LoVo (cell line): ENCODE data around the gene IRAK3.

Experiments
- DNase-seq: peaks from one replicate; pipeline ENCODE4 v3.0.0-alpha.2; 2016; ENCODE audit warnings: low spot score

Gene IRAK3

GRCh38 chr12:66188584-66189485, at the start of gene IRAK3:
Gene IRAK3 (plus strand): TSS chr12:66189214. CDS start chr12:66189300, 86 bp downstream.
- DNase-seq = no peak

DNA sequence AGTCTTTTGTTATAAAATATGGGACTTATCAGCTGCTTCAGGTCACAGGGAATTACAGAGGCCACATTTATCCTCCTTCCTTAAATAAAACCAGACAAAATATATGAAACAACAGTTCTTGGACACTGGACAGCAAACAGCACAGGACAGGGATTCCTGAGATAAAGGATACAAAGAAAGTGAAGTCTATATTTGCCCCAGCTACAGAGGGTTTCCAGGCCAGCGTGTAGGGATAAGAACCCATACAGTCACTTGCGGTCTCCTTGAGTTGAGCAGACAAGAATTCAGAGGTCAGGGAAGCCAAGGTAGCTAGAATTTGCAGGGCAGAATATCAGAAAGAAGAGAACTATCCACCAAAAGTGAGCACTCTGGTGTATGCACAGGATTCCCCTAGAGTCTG, 49.7 kb upstream of the IRAK3 start:
- no peak for DNase-seq

GRCh38 chr12:66140731-66141130, 48.3 kb upstream of the IRAK3 start:
- DNase-seq = no peak

DNA sequence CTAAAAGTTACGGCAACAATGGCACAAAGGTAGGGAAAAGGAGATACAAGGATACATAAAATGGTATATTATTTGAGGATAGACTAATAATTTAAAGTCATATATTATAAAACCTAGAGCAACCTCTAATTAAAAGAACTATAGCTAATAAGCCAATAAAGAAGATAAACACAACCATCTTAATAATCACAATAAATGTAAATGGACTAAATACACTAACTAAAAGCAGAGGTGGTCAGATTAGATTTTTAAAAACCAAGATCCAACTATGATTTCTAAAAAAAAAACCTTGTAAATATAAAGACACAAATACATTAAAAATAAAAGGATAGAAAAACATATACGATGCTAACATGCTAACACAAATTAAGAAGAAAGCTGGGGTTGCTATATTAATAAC, 47.7 kb upstream of the IRAK3 start:
- DNase-seq = no peak

- no peak for DNase-seq
These were observed 46.2 kb upstream of the IRAK3 start for GRCh38 chr12:66142826-66143225.

- no peak for DNase-seq
These were observed 45.1 kb upstream of the IRAK3 start for GRCh38 chr12:66143868-66144267.

DNA sequence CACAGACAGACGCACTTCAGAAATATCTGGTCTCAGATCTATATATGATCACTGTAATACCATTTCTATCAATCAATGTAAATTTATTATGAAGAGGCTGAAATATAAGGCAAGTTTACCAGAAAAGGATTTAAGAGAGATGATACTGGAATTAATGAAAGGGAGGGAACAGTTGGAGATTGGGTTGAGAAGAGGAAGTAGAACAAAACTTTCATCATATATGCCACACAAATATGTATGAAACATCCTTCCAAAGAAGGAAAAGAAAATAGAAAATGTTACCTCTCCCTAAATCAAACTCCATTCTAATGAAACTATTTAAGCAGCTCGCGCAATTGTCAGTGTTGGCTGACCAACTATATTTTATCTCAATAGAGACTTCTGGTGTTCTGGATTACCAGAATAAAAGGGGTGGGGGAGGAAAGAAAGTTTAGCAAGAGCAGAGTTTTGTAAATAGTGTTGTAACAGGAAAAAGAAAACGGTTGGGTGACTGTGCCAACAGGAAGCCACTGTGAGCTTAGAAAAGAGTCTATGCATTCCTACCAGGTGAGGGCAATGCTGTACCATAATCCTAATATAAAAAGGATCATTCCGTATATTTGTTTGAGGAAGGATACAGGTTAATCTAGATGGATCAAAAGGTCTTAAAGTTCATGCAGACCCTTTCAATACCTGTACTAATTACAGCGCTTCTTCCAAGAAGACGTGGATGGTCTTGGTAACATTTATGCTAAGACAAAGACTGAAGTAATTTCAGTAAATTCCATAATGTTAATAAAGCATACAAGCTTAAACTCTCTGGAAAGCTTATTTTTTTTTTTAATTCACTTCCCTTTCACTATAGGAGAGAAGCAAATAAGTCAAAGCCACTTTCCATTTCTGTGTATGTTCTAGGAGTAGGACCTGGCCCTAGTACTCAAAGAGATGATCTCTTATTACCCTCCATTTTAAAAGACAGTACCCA, 43.9 kb upstream of the IRAK3 start:
- DNase-seq = peak; percentile 82

- DNase-seq = no peak
These were observed 39.2 kb upstream of the IRAK3 start for GRCh38 chr12:66149702-66150398.

DNA sequence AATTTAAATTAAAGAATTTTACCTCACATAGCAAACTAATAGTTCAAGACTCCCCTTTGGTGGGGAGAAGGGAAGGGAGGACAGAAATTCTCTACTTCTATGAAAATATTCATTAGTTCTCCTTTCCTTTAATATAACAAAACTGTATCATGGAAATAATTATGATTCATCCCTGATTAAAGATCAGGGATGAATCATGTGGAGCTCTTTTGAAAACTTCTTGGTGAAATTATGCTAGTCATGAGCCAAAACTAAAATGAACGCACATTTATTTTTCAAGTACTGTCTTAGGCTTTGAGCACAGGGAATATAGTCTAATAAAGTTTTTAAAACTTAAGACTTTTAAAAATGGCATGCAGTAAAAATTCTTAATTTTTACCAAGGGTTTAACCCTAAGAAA, 36.3 kb upstream of the IRAK3 start:
- no peak for DNase-seq

DNA sequence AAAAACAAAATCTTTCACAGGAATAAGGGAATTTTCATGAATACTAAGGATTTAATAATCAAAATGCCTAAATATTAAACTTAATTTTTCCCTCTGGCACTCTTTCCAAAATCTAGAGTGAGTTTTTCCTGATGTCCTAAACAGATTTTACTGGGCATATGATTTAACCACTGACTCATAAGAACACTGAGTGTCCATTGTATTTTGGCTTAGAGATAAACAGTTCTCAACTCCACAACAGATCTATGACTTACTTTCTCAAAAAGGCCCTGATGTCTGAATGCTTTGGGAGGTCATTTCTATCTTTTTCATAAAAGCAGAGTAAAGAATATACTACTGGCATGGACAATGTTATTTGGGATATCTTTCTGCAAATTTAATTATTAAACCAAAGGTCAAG, 34.2 kb upstream of the IRAK3 start:
- DNase-seq = no peak

DNA sequence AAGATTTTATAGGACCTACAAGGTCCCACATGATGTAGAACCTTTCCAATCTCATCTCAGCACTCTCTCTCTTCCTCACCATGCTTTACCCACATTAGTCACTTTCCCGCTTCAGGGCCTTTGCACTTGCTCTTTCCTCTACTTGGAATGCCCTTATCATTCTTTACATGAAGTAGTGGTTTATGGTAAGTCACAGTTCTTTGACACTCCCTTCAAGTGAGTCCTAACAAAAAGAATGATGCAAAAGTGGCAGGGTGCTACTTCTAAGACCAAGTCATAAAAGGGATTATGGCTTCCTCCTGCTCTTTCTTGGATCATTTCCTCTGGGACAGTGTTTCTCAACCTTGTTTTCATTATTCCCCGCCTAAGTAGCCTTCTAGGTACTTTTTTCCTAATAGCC, 32.4 kb upstream of the IRAK3 start:
- DNase-seq = peak; percentile 76

DNA sequence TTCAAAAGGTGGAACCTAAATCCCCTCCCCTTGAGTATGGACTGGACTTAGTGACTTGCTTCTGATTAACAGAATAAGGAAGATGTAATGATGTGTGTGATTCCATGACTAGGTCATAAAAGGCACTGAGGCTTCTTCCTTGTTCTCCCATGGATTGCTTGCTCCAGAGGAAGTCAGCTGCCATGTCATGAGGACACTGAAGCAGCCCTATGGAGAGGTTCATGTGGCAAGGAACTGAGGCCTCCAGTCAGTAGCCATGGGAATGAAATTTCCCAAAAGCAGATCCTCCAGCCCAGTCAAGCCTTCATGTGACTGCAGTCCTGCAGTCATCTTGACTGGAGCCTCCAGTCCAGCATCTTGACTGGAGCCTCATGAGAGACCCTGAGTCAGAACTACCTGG, 29.9 kb upstream of the IRAK3 start:
- DNase-seq = no peak

DNA sequence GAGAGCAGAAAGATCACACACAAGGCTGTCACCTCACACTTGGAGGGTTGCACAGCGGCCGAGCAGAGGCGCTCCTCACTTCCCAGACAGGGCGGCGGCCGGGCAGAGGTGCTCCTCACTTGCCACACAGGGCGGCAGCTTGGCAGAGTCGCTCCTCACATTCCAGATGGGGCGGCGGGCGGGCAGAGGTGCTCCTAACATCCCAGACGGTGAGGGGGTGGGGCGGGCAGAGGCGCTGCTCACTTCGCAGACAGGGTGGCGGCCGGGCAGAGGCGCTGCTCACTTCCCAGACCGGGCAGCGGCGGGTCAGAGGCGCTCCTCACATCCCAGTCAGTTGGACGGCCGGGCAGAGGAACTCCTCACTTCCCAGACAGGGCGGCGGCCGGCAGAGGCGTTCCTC, 28.3 kb upstream of the IRAK3 start:
- DNase-seq = no peak

- no peak for DNase-seq
These were observed 26.3 kb upstream of the IRAK3 start for GRCh38 chr12:66162701-66163100.

- DNase-seq = no peak
These were observed 25.7 kb upstream of the IRAK3 start for GRCh38 chr12:66163289-66163688.

GRCh38 chr12:66164349-66164821, 24.6 kb upstream of the IRAK3 start:
- no peak for DNase-seq

- DNase-seq = no peak
These were observed 23.9 kb upstream of the IRAK3 start for GRCh38 chr12:66165141-66165540.

GRCh38 chr12:66166561-66166960, 22.5 kb upstream of the IRAK3 start:
- DNase-seq = no peak

GRCh38 chr12:66168410-66168809, 20.6 kb upstream of the IRAK3 start:
- no peak for DNase-seq

DNA sequence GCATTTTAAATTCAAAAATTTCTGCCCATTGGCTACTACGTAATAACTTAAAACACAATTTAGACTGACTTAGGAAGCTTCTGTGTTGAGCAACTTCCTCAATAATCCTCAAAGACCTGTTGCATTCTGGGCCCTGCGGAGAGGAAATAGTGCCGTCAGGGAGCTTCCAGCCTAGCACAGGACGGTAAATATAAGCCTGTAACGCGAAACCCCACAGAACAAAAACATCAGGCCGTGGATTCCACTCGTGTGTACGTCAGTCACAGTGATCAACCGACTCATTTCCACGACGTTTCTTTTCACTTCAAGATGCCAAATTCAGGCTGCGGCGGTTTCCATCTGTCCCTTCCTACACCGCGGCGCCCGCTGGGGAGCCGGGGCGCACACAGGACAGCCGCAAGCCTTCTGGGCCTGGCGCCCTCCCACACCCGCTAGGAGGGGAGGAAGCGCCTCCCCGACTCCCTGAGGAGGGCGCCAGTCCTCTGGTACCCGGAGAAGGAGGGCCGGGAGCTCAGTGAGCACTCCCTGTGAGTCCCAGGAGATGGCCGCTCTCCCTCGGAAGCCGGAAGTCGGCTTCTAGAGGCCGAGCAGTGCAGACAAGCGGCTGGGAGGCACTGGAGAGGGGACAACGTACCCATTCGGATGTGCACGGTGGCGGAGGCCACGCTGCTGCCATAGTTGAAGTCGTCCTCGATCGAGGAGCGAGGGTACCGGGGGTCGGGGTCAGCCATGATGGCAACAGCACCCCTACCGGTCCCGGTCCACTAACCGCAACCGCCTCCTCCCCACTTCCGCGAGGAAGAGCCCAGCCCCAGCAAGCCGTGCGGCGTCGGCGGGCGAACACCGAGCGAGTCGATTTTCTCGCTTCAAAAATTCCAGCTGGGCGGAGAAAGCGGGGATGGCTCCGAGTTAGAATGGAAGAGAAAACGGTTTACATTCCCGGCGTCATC, 19.5 kb upstream of the IRAK3 start, which contains the start of gene TMBIM4:
TMBIM4 (minus strand) TSS at position 776 of the 950 bp plus-strand sequence; CDS start at position 731, 45 bp downstream.
- peak; percentile 93 for DNase-seq

DNA sequence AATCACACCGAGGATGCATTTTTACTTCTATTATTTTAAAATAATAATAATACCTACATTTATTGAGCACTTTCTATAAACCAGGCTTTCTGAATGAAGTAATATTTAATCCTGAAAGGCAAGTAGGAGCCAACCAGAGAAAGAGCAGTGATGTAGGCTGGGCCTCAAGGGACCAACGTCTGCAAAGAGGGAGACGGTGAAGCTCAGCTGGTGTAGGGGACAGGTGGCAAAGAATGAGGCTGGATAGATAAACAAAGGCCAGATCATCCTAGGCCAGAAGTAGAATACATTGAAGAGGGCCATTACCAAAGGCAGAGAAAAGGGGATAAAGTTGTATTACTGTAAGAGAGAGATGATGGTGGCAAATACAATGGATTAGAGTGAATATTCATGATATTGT, 18.4 kb upstream of the IRAK3 start:
- no peak for DNase-seq
